Right kidney (tissue), 1 donor: ENCODE results near the gene SPTAN1.
"Not testable (repeated sequence)": the region's sequence is repeated elsewhere in the genome, so short reads cannot be mapped to it uniquely, and the experiment has no call there.

Source experiments
- DNase-seq: peaks from one replicate; pipeline ENCODE4 v3.0.0-alpha.2; 2016

SPTAN1 gene

DNA sequence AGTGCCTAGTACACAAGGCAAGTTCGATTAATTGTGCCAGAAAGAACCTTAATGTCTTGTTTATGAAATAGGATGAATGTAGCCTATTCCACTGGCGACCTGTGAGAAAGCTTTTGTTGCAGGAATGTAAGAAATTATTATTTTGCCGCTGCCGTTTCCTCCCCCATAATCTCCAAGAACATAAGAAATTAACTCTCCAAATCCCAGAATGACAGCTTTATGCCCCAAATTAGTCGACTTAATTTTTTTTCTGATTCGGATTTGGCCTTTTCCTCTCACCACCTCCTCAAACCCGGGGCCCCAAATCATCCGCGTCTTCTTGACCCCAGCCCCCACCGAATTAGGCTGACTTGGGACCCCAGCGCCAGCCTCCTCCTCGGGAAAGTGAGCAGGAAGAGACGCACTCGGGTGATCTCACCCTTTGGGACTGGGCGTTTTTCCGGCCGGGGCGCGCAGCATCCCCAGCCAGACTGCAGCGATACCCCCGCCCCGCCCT lies 682 bp upstream of the SPTAN1 start:
- no peak for DNase-seq

DNA sequence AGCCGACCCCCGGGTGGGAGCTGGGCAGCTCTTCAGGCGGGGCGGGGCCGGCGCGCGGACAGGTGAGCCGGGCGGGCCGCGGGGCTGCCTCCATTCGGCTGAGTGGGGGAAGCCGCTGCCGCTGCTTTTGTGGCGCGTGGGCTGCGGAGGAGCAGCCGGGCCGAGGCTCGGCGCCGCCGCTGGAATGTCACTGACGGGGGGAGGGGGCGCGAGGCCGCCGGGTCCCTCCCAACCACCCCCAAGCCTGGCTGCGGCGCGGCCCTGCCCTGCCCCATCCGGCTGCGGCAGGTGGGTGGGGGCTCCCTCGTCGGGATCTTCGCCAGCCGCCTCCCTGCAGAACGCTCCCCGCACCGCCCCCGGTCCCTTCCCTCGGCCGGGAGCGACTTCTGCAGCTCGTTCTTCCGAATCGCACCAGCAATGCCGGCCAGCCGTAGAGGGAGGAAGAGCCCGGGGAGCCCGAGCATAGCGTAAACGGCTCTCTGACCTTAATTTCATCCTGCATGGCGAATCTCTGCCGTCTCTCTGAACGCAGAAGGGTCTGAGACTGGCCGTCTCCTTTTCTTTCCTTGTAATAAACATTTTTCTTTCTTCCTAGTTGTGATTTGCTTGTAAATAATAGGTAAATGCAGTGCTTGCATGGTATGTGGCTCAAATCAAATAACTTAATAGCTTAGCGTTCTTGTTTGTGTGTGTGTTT lies 505 bp downstream of the SPTAN1 start:
- no peak for DNase-seq

DNA sequence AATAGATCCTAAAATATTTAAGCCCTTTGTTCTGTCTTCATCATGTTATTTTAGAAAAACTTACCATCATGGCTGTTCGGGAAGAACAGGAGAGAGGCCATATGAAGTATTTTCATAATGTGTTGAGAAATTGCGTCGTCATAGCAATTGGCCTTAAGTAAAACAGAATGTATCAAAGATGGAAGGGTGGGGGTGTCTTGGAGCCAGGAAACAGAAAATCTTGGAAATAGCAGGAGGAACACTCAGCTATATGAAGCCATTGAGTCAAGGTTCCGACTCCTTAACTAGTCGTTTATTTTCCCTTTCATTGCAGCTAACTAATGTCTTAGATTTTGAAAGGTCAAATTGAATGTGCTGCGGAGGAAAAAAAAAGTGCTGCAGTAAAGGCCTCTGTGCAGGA lies 1.3 kb downstream of the SPTAN1 start:
- peak; percentile 42 for DNase-seq

DNA sequence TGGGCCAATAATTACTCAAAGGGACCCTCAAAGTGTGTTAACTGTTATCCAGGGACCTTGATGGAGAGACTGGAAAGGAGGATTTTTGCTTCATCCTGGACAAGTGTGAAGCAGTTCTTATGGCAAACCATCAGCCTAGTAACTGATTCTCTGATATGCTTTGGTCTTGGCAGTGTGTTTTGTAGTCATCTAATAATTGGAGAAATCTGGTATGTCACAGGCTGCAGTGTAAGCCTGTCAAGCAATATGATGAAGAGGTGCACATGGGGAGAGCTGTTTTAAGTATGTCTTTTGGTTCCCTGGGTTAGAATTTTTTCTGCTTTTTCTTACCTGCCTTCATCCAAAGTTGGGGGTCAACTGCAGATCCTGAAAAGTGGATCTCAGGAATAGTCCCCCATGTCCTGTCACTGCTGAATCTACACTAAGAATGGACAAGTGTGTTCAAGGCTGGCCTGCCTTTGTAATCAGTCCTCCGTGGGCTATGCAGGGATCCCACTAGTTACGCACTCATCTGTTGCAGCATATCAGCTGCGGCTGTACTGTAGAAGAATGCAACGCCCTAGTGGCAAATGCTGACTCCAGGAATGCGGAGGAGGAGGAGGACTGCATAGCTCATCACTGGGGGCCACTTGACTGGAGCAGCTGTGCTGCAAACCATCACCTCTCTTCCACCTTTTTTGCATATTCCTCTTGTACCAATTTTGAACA lies 1.9 kb downstream of the SPTAN1 start:
- peak; percentile 50 for DNase-seq

DNA sequence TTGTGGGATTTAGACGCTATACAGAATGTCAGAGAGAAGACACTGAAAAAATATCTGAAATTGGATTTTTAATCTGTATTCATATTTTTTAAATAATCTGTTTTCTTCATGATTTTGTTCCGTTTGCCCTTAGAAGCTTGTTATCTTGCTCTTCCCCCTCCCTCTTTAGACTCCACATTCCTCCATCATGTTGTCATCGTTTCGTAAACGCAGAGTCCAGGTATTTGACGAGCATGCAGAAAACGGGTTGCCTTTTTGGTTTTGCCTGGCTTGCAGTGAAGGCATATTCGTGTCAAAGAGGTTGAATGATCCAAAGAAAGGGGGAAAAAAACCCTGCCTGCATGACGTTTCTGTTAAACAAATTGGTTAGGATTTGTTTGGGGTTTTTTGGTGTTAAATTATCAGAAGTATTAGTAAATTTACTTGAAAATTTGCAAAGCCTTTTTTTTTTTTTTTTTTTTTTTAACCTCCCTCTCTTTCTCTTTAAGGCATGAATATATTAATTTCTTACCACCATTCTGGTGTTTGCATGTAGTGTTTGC lies 2.9 kb downstream of the SPTAN1 start:
- no peak for DNase-seq

DNA sequence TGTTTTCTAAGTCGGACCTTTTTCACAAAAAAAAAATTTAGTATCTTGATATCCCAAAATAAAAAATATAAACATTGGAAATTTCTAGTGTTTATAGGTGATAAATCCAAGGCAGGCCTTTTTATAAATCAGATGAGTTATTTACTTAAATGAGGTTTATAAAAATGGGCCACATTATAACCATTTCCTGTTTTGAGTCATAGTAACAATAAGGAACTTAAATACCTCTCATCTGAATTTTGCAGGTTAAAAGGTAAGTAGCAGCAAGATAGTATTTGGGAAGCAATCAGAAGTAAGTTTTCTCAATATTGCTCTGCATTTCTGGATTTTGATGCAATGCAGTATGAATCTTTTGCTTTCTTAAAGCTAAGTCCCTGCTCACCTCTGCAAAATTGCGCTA lies 3.9 kb downstream of the SPTAN1 start:
- no peak for DNase-seq

DNA sequence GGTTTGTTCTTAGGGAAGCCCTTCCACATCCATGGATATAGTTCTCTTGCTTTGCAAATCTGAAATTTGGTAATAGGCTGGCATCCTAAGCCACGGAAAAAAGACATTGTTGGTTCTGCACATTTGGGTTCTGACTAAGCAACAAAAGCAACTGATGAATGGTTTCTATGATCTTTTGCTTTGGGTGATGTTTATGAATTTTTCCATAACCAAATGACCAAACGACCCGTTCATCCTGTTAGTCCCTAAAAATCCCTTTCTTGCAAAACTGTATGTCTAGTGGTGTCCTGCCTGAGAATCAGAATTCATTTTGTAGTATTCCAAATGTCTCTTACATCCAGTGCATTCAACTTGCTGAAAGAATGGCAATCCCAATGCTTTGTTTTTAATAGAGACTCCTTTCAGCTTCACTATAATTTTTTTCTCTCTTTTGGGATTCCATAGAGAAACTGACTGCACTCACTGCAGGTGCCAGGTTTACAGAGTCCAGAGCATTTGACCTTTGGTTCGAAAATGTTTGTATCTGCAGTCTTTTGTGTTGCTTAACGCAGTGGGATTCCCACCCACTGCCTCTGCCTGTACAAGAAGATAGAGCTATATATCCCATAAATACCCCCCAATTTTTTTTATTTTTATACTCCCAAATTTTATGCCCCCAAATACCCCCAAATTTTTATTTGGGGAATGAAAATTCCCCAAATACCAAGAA lies 4.7 kb downstream of the SPTAN1 start:
- DNase-seq: no peak

DNA sequence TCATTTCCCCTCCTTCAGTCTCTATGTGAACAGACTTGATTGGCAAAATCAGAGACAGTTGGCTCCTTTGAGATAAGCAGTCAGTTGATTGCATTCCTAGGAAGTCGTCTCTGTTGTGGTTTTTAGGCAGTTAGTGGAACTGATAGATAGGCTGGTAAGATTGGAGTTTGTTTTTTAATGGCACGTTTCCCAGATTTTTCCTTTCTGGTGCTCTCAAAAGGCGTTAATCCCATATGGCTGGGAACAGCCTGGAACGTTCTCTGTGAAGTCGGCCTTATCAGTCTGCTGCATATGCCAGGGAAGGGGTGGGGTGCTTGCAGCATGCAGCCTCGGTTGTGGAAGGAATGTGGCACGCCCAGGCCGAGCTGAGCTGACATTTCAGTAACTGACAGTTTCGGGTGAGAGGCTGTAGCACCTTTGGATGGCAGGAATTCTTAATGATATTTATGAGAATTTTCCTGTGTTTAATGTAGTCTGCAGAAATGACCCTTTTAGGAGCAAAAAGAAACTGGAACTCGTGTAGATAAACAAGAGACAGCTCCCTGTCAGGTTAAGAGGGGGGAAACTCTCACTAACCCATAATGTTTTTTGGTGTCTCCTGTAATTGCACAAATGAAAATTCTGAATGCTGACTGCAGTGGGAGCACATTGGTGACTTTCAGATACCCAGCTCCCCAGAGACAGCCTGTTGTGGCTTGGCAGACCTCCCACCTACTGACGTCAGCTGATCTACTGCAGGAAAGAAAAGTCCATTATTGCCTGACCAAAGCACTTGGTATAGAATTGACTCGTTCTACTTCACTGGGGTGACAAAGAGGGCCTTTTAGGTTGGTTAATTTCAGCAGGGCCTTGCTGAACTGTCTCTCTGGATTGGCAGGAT lies 6.3 kb downstream of the SPTAN1 start:
- DNase-seq: peak; percentile 35

DNA sequence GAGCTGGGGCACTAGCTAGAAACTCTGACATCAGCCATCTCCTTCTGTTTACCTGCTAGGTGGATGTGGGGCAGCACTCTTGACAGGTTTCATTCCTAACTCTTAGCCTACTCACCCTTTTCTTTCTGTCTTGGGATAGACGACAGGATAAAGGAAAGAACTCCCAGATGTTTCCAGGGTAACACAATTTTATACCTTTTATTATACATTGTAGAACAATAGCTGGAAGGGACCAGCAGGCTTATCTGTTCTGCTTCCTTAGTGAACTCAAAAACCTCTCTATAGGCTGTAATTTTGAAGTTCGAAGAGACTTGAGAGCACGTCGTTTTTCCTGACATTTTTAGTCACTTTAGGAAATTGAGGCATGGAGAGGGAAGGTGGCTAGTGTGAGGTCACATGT lies 13.2 kb downstream of the SPTAN1 start:
- DNase-seq: no peak

DNA sequence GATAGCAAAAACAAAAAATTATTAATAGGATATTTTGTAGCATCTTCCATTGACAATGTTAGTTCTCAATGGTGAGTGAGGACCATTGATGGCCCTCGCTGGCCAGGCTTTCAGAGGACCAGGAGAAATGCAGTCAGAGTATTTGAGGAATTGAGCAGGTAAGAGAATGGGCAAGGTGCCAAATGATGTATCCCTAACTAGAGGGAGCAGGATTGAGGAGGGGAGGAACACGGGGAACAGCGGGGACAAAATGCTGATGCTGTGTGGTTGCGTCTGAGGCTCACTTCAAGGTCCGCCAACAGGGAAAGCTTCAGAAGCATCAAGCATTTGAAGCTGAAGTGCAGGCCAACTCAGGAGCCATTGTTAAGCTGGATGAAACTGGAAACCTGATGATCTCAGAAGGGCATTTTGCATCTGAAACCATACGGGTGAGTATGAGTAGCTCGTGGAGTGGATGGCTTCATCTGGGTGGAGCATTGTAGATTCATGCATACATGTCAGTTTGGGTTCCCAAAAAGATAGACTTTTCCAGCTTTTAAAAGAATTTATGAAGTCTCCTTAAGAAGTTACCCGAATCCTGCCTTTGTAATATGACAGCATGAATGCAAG lies 16.2 kb downstream of the SPTAN1 start:
- DNase-seq: no peak

DNA sequence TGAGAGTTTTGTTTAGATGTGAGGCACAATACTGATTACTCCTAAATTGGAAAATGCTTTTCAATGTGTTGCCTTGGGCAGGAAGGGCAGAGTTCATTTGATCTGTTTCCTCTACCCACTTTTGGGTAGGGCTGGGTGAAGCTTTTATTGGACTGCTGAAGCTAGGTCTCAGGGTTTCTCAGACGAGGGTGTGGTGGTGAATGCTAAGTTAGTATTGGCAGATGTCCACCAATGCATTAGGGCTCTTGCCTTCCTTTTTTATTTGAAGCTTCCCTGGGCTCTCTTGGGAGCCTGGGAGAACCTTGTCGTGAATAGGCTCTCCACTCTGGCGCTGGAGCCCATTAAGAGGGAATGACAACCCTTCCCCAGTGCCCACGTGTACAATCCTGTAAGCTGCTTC lies 23.1 kb downstream of the SPTAN1 start:
- DNase-seq: no peak

DNA sequence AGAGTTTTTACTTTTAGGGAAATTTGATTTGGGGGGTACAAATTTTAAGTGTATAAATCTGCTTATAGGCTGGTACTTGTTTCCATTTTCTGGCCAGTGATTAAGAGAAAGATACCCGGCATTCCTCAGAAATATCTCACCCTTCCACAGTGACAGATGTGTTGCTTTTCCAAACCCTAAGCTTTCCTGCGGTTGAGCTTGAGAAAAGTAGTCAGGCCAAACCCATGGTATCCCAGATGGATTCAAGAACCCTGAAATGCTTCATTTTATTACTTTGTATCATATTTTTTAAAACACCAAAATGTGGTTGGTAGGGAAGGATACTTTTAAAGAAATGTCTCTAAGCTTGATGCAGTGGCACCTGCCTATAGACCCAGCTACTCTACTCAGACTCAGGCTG lies 23.5 kb downstream of the SPTAN1 start:
- DNase-seq: no peak

DNA sequence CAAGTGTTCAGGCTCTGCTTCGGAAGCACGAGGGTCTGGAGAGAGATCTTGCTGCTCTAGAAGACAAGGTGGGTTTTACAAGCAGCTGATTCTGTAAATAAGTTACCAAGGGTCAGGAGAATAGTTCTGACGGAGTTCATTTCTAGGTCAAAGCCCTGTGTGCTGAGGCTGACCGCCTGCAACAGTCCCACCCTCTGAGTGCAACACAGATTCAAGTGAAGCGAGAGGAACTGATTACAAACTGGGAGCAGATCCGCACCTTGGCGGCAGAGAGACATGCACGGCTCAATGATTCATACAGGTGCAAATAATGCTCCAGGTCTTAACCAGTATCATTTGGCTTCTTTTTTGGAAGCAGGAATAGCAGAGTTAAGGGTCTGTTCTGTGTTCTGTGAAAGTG lies 24.8 kb downstream of the SPTAN1 start:
- DNase-seq: no peak

DNA sequence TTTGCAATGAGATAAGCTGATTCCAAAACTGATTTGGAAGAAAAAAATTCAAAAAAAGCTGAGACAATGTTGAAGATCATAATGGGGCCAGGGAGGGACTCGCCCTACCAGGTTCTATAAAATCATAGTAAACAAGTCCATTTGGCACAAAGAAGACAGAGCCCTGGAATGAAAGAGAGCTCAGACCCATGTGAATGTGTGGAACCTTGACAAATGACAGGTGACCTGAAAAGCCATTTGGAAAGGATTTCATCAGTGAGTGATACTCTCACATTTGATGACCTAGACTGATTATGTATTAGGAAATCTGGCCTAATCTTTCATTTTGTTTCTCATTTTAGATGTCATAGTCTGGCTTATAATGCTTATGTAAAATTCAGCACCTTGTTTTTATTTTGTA lies 26.8 kb downstream of the SPTAN1 start:
- DNase-seq: no peak

DNA sequence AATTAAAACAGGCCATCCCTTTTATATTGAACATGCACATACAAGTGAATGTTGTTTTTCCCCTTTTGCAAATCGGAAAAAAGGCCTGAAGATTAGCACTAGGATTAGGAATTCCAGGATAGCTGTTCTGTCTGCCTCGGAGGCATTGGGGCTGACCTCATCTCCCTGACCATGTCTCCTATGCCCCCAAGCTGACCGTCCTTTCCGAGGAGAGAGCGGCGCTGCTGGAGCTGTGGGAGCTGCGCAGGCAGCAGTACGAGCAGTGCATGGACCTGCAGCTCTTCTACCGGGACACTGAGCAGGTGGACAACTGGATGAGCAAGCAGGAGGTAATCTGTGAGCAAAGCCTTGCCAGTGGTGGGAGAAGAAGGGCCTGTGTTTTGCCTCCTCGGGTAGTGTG lies 28.3 kb downstream of the SPTAN1 start:
- no peak for DNase-seq

DNA sequence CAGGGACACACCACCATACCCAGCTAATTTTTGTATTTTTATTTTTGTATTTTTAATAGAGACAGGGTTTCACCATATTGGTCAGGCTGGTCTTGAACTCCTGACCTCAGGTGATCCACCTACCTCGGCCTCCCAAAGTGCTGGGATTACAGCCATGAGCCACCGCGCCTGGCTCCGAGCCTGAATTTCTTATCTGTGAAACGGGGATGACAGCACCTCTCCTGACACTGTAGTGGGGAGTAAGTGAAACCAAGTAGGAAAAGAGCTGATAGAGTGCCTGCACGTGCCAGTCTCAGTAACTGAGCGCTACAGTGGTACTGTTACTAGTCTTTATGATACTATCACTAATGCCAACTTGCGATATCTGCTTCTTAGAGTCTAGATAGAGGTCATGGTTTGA lies 32.8 kb downstream of the SPTAN1 start:
- DNase-seq: not testable (repeated sequence)

DNA sequence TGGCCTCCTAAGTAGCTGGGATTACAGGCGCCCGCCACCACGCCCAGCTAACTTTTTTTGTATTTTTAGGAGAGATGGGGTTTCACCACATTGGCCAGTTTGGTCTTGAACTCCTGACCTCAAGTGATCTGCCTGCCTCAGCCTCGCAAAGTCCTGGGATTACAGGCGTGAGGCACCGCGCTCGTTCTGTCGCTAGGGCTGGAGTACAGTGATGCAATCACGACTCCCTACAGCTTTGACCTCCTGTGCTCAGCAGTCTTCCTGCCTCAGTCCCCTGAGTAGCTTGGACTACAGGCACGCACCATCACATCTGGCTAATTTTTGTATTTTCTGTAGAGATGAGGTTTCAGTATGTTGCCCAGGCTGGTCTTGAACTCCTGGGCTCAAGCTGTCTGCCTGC lies 34.5 kb downstream of the SPTAN1 start:
- not testable (repeated sequence) for DNase-seq

DNA sequence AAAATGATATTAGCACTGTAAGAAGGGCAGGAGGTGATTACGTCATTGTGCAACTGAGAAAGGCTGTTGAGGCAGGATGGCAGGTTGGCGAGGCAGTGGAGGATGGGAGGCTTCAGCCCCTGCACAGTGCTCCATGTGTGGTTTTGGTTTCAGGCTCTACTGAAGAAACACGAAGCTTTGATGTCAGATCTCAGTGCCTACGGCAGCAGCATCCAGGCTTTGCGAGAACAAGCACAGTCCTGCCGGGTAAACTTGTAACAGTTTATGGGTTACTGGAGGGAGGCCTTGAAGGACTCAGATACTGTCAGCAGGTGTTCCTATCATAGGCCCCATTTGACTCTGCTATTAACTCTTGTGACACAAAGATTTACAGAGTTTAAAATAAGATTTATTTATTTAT lies 35.1 kb downstream of the SPTAN1 start:
- no peak for DNase-seq

DNA sequence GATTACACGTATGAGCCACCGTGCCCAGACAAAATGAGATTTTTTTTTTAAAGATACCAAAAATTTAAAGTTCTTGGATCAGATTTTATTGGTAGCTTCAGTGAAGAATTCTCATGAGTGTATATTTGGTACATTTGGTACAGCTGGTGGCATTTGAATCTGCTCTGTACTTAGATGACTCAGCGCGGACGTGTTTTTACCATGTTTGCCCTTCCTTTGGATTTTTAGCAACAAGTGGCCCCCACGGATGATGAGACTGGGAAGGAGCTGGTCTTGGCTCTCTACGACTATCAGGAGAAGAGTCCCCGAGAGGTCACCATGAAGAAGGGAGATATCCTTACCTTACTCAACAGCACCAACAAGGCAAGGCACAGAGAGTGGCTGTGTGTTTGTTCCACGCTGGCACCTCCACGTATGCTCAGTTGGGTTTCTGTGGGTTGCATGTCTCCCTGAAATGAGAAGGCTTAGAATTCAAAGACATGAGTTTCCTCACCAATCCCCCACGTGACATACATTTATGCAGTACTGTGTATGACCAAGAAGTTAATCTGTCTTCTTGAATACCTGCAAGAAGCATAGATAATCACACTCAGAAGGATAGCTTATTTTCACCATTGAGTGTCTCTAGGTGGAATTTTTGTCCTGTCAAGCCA lies 36.3 kb downstream of the SPTAN1 start:
- no peak for DNase-seq

DNA sequence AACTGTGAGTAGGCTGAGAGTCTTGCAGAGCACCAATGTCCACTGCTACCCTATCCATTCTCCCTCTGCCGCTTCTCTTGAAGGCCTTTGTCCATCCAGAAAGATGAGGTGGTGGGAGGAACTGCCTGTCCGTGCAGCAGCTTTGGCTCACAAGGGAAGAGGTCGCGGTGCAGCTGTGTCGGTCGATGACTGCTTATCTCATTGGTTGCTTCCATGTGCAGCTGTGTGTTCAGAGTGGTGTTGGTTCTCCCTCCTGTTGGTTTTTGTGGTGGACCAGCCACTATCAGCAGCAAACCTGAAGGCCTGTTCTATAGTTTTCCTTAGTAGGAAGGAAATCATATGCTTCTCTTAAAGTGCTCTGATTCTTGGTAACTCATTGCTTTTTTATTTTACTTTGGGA lies 40.7 kb downstream of the SPTAN1 start:
- DNase-seq: no peak

DNA sequence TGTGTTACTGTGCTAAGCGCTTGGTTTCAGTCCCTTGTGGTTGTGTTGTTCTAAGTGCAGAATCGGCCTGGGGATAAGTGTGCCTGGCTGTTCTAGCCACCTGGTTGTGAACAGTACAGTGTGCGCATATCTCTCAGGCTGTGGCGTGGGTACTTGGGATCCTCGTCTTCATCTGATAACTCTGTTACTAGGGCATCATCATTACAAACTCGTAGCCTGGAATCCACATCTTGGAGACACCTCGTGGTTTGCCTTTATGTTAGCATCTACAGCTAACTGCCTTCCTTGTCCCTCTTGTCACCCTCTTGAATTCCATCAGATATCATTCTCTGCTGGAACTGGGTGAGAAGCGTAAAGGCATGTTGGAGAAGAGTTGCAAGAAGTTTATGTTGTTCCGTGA lies 41.5 kb downstream of the SPTAN1 start:
- DNase-seq: no peak
